Adrenal gland (tissue), 12 donors: ENCODE measurements around the gene NOS2. TPM values are rescaled to one million over a fixed set of nuclear protein-coding genes. Genes with fewer than 3 reads are reported as not detected.
"Not testable (repeated sequence)": the region's sequence is repeated elsewhere in the genome, so short reads cannot be mapped to it uniquely, and the experiment has no call there.

ENCODE experiments used
- DNase-seq, 7 donors: peaks; one replicate each; pipeline ENCODE4 v3.0.0-alpha.2; 2019 to 2020
- H3K27ac ChIP-seq, 5 donors: fragments of 200-600 bp; sonication (generic) in 4 of 5; 1 replicate in 3 of 5; 2 replicates in 2 of 5; pipeline versions ENCODE4 v1.5.1 to v1.8.0; 2016 to 2020; ENCODE audit warnings: mild to moderate bottlenecking in 1 of 5
- H3K27me3 ChIP-seq: fragments of 200-600 bp; 2 replicates; pipeline ENCODE4 v1.8.0; 2021
- H3K36me3 ChIP-seq, 2 donors: fragments of 200-600 bp; replicated peaks in 1 of 2; 1 replicate in 1 of 2; 2 replicates in 1 of 2; pipeline versions ENCODE4 v1.5.1 to v1.8.0; 2018 to 2022
- H3K4me1 ChIP-seq, 2 donors: fragments of 200-600 bp; replicated peaks in 1 of 2; 1 replicate in 1 of 2; 2 replicates in 1 of 2; pipeline versions ENCODE4 v1.5.1 to v1.8.0; 2018 to 2021
- H3K4me3 ChIP-seq, 4 donors: fragments of 200-600 bp; sonication (generic) in 3 of 4; one replicate each; pipeline ENCODE4 v1.5.1; 2016 to 2018
- H3K9me3 ChIP-seq, 3 donors: fragments of 200-600 bp; sonication (generic) in 1 of 3; replicated peaks in 1 of 3; 1 replicate in 2 of 3; 2 replicates in 1 of 3; pipeline versions ENCODE4 v1.5.1 to v1.8.0; 2016 to 2021
- CTCF ChIP-seq, 6 experiments: fragments of 450-650 bp in 4 of 6; fragments of 200-600 bp in 2 of 6; sonication (generic) in 1 of 6; IDR thresholded peaks; 1 replicate in 5 of 6; 2 replicates in 1 of 6; pipeline versions ENCODE4 v1.5.1 to v1.8.0; 2016 to 2021; ENCODE audit warnings: antibody characterized with exemption in 6 of 6, mild to moderate bottlenecking in 2 of 6, moderate library complexity in 1 of 6
- POLR2A ChIP-seq, 2 donors: fragments of 450-650 bp; IDR thresholded peaks; one replicate each; pipeline ENCODE4 v1.6.1; 2017; ENCODE audit warnings: antibody characterized with exemption in 2 of 2, mild to moderate bottlenecking in 2 of 2, moderate library complexity in 1 of 2
- WGBS, 4 donors: extraction: QIAGEN DNeasy Blood & Tissue Kit in 2 of 4; methylation state at CpG; one replicate each; pipeline versions ENCODE4 v1.1.5 to v1.1.7; 2013 to 2017; 5-methylcytosine and 5-hydroxymethylcytosine counted together
- intact Hi-C, 2 donors: fragments of 100-400 bp; cut with DNase I; formaldehyde crosslinking; loops; one replicate each; pipeline versions ENCODE4 v1.14.1 to v1.15.0; 2022 to 2023
- polyA plus RNA-seq, 3 donors: library from polyadenylated mRNA; stranded (reverse); fragments of 200-250 nt in 2 of 3; fragments of 350-450 nt in 1 of 3; fragmentation: Illumina TruSeq in 1 of 3; extraction: RNeasy Lipid Tissue Mini Kit (QIAGEN cat#74804) in 1 of 3; gene quantifications; one replicate each; pipeline ENCODE4 v1.2.3, GENCODE V29; 2013 to 2014
- total RNA-seq, 9 donors: library from RNA; depleted of rRNA in 4 of 9; stranded (reverse); fragments of >200 nt in 4 of 9; fragments of 120-200 nt in 1 of 9; fragmentation: NEBNext Ultra II Directional in 1 of 9; extraction: Animal tissue kit (Norgen Biotek cat#: 25700) in 1 of 9; gene quantifications; one replicate each; pipeline versions ENCODE4 v1.1.0 to v1.2.4, GENCODE V29; 2013 to 2023
- donor health status: healthy with polysubstance abuse.
- donor health status: Bipolar disorder and iron deficiency.
- donor health status: DM: yes; HTN: yes; CAD: no.
- donor health status: DM: no; HTN: no; CAD: no.
- donor health status: DM: no; HTN: no; CAD: no.
- donor health status: DM: yes; HTN: yes; CAD: no.

NOS2 gene
- total and polyA plus RNA-seq, 12 donors = 0.17 to 3.3 (median 0.61) TPM

- Histone ChIP-seq H3K27me3 (no peaks in the 10 kb centered on the region), H3K4me3 (no peak overlapping the region), H3K9me3 (no peaks in the 10 kb centered on the region), H3K4me1 (no peaks in the 10 kb centered on the region), H3K27ac (no peak overlapping the region), H3K36me3 (no peaks in the 10 kb centered on the region)
- DNase-seq = no peak
- no peak for TF ChIP-seq CTCF (IDR thresholded peaks at IDR 0.05)
- TF ChIP-seq POLR2A (IDR thresholded peaks at IDR 0.05) = no peak
- intact Hi-C loops = no loop called here
Observed at GRCh38 chr17:27836651-27837050, 36.3 kb upstream of the NOS2 start.

GRCh38 chr17:27834571-27834970 is 34.2 kb upstream of the NOS2 start:
- DNase-seq = no peak
- H3K4me3 ChIP-seq = no peak overlapping the region
- H3K27me3 ChIP-seq = no peaks in the 10 kb centered on the region
- WGBS, 4 donors = 86 to 89% (median 86%) methylated on average over 3 of the region's 3 CpGs
- no peaks in the 10 kb centered on the region for H3K9me3 ChIP-seq
- H3K4me1 ChIP-seq = no peaks in the 10 kb centered on the region
- intact Hi-C loops = no loop called here
- no peak overlapping the region for H3K27ac ChIP-seq
- no peaks in the 10 kb centered on the region for H3K36me3 ChIP-seq
- TF ChIP-seq CTCF (IDR thresholded peaks at IDR 0.05) = no peak
- TF ChIP-seq POLR2A (IDR thresholded peaks at IDR 0.05) = no peak

- H3K27ac ChIP-seq = no peak overlapping the region
- DNase-seq = no peak
- H3K9me3 ChIP-seq = peaks cover 0 to 10% (median 0%) of the 10 kb centered on the region in 3 donors
- no peak for TF ChIP-seq POLR2A (IDR thresholded peaks at IDR 0.05)
- no peak for TF ChIP-seq CTCF (IDR thresholded peaks at IDR 0.05)
- no peaks in the 10 kb centered on the region for H3K27me3 ChIP-seq
- H3K4me3 ChIP-seq = no peak overlapping the region
- intact Hi-C loops = no loop called here
- H3K36me3 ChIP-seq = no peaks in the 10 kb centered on the region
- H3K4me1 ChIP-seq = no peaks in the 10 kb centered on the region
Observed at GRCh38 chr17:27832831-27833230, 32.5 kb upstream of the NOS2 start.

- 10 to 26% methylated on average over 1 of the region's 1 CpG; no CpG with 5 or more reads in 2 of the 4 donors for WGBS, 4 donors
- intact Hi-C loops = not testable (repeated sequence)
Observed at GRCh38 chr17:27829888-27830287, 29.6 kb upstream of the NOS2 start.

GRCh38 chr17:27829143-27829711 is 28.9 kb upstream of the NOS2 start:
- H3K4me1 ChIP-seq, H3K36me3 ChIP-seq, H3K27me3 ChIP-seq, DNase-seq, H3K4me3 ChIP-seq, intact Hi-C loops, H3K27ac ChIP-seq: not testable (repeated sequence)
- H3K9me3 ChIP-seq = peaks cover 0 to 13% (median 0%) of the 10 kb centered on the region in 3 donors
- no CpG with 5 or more reads among the region's 2 CpGs for WGBS, 4 donors

More at GRCh38 chr17:27829888-27830287, 29.6 kb upstream of the NOS2 start:
- not testable (repeated sequence) for H3K27ac ChIP-seq, DNase-seq, H3K4me1 ChIP-seq, H3K4me3 ChIP-seq, H3K27me3 ChIP-seq, H3K36me3 ChIP-seq
- peaks cover 0 to 13% (median 0%) of the 10 kb centered on the region in 3 donors for H3K9me3 ChIP-seq
